NCI-H187 treated with DMSO at 0.1 percent for 48 hours (cell line): ENCODE data around the gene CCDC85B.

ENCODE experiments used
- DNase-seq: peaks from one replicate; lab custom pipeline; 2025; lab: John Stamatoyannopoulos, UW

Gene CCDC85B

GRCh38 chr11:65869643-65870306 is 20.7 kb upstream of the CCDC85B start:
- no peak for DNase-seq

- no peak for DNase-seq
These were observed 20.2 kb upstream of the CCDC85B start for GRCh38 chr11:65870307-65870658.

- no peak for DNase-seq
These were observed 19.5 kb upstream of the CCDC85B start for GRCh38 chr11:65870706-65871681.

- no peak for DNase-seq
These were observed 18.5 kb upstream of the CCDC85B start for GRCh38 chr11:65871811-65872548.

DNA sequence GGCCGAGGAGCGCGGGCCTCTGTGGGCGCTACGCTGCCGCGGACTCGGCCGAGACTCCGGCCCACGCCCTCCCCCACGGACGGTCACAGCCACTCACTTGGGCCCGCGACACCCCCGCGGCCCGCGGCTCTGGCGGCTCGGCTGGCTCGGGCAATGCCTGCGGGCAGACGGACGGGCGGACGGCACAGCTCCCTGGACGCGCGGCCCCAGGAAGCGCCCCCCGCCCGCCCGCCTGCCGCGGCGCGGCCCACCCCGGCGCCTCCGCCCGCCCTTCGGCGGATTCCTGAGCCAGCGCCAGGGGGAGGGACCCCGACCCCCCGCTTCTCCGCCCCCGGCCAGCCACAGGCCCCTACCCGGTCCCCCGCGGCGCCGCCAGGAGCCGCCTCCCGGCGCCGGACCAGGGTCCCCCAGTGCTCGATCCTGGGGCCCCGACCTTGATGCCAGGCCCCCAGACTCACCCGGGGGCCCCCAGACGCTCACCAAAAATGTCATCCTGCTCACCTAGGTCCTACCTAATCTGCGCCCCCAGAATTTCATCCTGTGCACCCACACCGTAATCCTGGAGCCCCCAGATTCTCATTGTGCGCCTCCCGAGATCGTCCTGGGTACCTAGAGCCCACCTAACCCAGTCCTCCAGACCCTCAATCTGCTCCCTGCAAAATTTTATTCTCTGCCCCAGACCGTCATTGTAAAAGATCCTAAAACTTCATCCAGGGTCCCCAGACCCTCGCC is 17.7 kb upstream of the CCDC85B start, which contains the start of gene EFEMP2:
Gene EFEMP2 (minus strand): TSS at position 215 of the 732 bp plus-strand sequence. CDS start 446 bp downstream, outside the sequence.
- DNase-seq: no peak

- peak; percentile 34 for DNase-seq
These were observed 16.9 kb upstream of the CCDC85B start for GRCh38 chr11:65873318-65874156.

- DNase-seq: no peak
These were observed 10.9 kb upstream of the CCDC85B start, which contains the start of gene CTSW for GRCh38 chr11:65879617-65880016. Gene CTSW (plus strand): TSS chr11:65879837. CDS start chr11:65879855, 18 bp downstream.

- no peak for DNase-seq
These were observed 10.4 kb upstream of the CCDC85B start for GRCh38 chr11:65880027-65880426.

GRCh38 chr11:65880844-65881421 is 9.5 kb upstream of the CCDC85B start:
- DNase-seq: no peak

- no peak for DNase-seq
These were observed 8.1 kb upstream of the CCDC85B start for GRCh38 chr11:65882120-65883057.

DNA sequence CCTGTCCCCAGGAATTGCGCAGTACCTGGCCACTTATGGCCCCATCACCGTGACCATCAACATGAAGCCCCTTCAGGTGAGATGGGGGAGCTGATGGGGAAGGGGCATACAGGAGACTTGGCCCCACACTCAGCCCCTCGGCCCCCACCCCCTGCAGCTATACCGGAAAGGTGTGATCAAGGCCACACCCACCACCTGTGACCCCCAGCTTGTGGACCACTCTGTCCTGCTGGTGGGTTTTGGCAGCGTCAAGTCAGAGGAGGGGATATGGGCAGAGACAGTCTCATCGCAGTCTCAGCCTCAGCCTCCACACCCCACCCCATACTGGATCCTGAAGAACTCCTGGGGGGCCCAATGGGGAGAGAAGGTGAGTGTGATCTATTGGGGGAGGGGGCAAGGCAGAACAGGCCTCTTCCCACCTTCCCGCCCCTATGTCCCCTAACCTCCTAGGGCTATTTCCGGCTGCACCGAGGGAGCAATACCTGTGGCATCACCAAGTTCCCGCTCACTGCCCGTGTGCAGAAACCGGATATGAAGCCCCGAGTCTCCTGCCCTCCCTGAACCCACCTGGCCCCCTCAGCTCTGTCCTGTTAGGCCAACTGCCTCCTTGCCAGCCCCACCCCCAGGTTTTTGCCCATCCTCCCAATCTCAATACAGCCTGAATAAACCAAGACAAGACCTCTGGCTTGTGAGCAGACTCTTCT is 7.3 kb upstream of the CCDC85B start:
- no peak for DNase-seq

DNA sequence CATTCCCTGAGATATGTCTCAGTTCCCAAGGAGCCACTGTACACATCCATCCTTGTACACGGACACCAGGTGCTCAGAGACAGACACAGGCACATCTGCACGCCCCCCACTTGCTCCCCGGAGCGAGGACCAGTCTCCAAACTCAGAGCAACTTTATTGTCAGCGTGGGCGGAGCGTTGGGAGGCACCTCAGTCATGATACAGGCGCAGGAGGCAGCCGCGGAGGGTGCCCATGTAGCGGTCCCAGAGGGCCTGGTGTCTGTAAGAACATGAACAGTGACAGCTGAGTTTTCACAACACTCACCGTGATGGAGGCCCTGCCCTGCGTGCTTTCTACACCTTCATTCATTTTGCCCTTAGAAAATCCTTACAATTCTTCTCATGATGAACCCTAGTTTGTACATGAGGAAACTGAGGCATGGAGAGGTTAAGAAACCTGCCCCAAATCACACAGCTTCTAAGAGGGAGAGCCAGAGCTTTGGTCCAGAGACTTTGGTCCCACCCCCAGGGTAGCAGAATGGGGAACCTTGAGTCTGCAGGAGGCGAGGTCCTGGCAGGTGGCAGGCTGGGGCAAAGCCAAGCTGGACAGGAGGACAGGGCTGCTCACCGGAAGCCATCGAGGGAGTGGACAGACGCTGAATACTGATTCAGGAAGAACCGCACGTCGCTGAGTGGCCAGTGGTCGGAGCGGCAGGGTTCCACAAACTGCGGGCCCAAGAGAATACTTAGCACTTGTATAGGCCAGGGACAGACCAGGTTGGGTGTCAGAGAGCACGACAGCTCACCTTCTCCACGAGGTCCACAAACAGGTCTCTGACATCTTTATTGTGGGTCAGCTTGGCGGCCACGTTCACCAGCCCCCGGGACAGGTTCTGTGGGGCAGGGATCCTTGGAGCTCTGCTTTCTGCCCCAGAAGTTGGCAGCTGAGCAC is 6.4 kb upstream of the CCDC85B start:
- DNase-seq: no peak

DNA sequence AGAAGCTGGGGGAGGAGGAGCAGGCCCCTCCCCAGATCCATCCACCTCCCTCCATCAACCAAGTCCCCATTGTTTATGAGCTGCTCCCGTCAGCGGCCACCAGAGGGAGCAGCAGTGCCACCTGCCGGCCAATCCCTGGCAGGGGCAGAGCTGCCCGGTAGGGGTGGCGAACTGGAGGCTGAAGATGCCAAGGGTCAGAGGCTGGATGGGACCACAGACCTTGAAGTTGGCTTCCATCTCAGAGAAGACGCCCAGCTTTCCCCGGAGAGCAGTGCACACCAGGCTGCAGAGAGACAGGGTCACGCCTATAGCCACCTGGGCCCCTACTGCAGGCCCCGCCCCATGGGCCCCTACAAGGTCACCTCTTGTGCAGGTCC is 5.8 kb upstream of the CCDC85B start:
- no peak for DNase-seq

GRCh38 chr11:65885231-65885630 is 5.2 kb upstream of the CCDC85B start:
- DNase-seq: no peak

- no peak for DNase-seq
These were observed 4.5 kb upstream of the CCDC85B start for GRCh38 chr11:65885808-65886536.

- DNase-seq: no peak
These were observed 3.4 kb upstream of the CCDC85B start for GRCh38 chr11:65886826-65887722.
